Liver (tissue), 9 donors: Measurements from ENCODE around the gene NCK2. TPM values are rescaled to one million over a fixed set of nuclear protein-coding genes. Genes with fewer than 3 reads are reported as not detected.

Experiments used
- DNase-seq: peaks from one replicate; pipeline ENCODE4 v3.0.0-alpha.2; 2017; ENCODE audit warnings: low spot score
- H3K27ac ChIP-seq, 2 donors: one replicate each; pipeline ENCODE4 v1.7.0; 2013; ENCODE audit warnings: inconsistent platforms in 2 of 2, low read length in 2 of 2, control low read depth in 1 of 2, low read depth in 1 of 2, mild to moderate bottlenecking in 1 of 2
- H3K27me3 ChIP-seq, 4 donors: one replicate each; pipeline versions ENCODE4 v1.6.1 to v1.7.0; 2013; ENCODE audit warnings: low read length in 3 of 4, inconsistent platforms in 1 of 4, mild to moderate bottlenecking in 1 of 4, moderate library complexity in 1 of 4; ENCODE audit not compliant: control insufficient read depth in 4 of 4, insufficient read depth in 4 of 4
- H3K36me3 ChIP-seq, 4 donors: one replicate each; pipeline versions ENCODE4 v1.6.1 to v1.7.0; 2013; ENCODE audit warnings: low read length in 3 of 4, mild to moderate bottlenecking in 3 of 4, low read depth in 1 of 4, moderate library complexity in 1 of 4; ENCODE audit not compliant: control insufficient read depth in 4 of 4, insufficient read depth in 3 of 4
- H3K4me1 ChIP-seq, 4 donors: one replicate each; pipeline versions ENCODE4 v1.6.1 to v1.7.0; 2013; ENCODE audit warnings: low read length in 3 of 4, mild to moderate bottlenecking in 3 of 4, moderate library complexity in 1 of 4; ENCODE audit not compliant: control insufficient read depth in 4 of 4, insufficient read depth in 4 of 4
- H3K4me3 ChIP-seq, 3 donors: one replicate each; pipeline versions ENCODE4 v1.6.1 to v1.7.0; 2013; ENCODE audit warnings: low read length in 3 of 3, control low read depth in 1 of 3, low read depth in 1 of 3, mild to moderate bottlenecking in 1 of 3
- H3K9ac ChIP-seq, 2 donors: one replicate each; pipeline ENCODE4 v1.7.0; 2013; ENCODE audit warnings: low read length in 2 of 2, mild to moderate bottlenecking in 2 of 2, moderate library complexity in 2 of 2, control low read depth in 1 of 2, low read depth in 1 of 2
- H3K9me3 ChIP-seq, 4 donors: one replicate each; pipeline versions ENCODE4 v1.6.1 to v1.7.0; 2013; ENCODE audit warnings: low read length in 3 of 4; ENCODE audit not compliant: control insufficient read depth in 4 of 4
- ATF3 ChIP-seq: IDR thresholded peaks from 2 replicates; pipeline ENCODE4 v1.6.1; 2016; ENCODE audit warnings: antibody characterized with exemption
- CTCF ChIP-seq: fragments of 150-350 bp; IDR thresholded peaks from 2 replicates; pipeline ENCODE4 v1.5.1; 2017; ENCODE audit warnings: improper control_type of control experiment, low read depth, low read length; ENCODE audit not compliant: missing input control
- EGR1 ChIP-seq, 2 donors: IDR thresholded peaks; 2 replicates each; pipeline ENCODE4 v1.6.1; 2016 to 2018; ENCODE audit warnings: antibody characterized with exemption in 2 of 2, low read depth in 2 of 2
- FOXA2 ChIP-seq: IDR thresholded peaks from 2 replicates; pipeline ENCODE4 v1.6.1; 2016; ENCODE audit warnings: antibody characterized with exemption
- HNF4A ChIP-seq, 2 donors: conservative IDR thresholded peaks; 2 replicates each; pipeline ENCODE4 v1.6.1; 2016; ENCODE audit warnings: antibody characterized with exemption in 2 of 2, mild to moderate bottlenecking in 2 of 2
- HNF4G ChIP-seq: IDR thresholded peaks from 2 replicates; pipeline ENCODE4 v1.6.1; 2016; ENCODE audit warnings: antibody characterized with exemption
- MAX ChIP-seq: IDR thresholded peaks from 2 replicates; pipeline ENCODE4 v1.6.1; 2016; ENCODE audit warnings: antibody characterized with exemption
- NR2F2 ChIP-seq: IDR thresholded peaks from 2 replicates; pipeline ENCODE4 v1.6.1; 2016; ENCODE audit warnings: antibody characterized with exemption
- RAD21 ChIP-seq, 2 donors: IDR thresholded peaks; 2 replicates each; pipeline ENCODE4 v1.6.1; 2016; ENCODE audit warnings: antibody characterized with exemption in 2 of 2, mild to moderate bottlenecking in 2 of 2
- REST ChIP-seq: IDR thresholded peaks from 2 replicates; pipeline ENCODE4 v1.6.1; 2016; ENCODE audit warnings: antibody characterized with exemption, mild to moderate bottlenecking
- SP1 ChIP-seq: IDR thresholded peaks from 2 replicates; pipeline ENCODE4 v1.6.1; 2018; ENCODE audit warnings: antibody characterized with exemption, mild to moderate bottlenecking
- ZBTB33 ChIP-seq: IDR thresholded peaks from 2 replicates; pipeline ENCODE4 v1.6.1; 2016; ENCODE audit warnings: antibody characterized with exemption
- WGBS: extraction: QIAGEN DNeasy Blood & Tissue Kit; methylation state at CpG from one replicate; pipeline ENCODE4 v1.1.7; 2013; 5-methylcytosine and 5-hydroxymethylcytosine counted together
- polyA plus RNA-seq, 2 donors: library from polyadenylated mRNA; stranded (reverse) in 1 of 2; unstranded in 1 of 2; fragments of 200-250 nt in 1 of 2; fragments of >200 nt in 1 of 2; fragmentation: Nextera tagmentation in 1 of 2; extraction: Ambion mirVana in 1 of 2; gene quantifications; one replicate each; pipeline versions ENCODE4 v1.2.1 to v1.2.3, GENCODE V29; 2013 to 2015
- total RNA-seq, 2 donors: library from RNA; depleted of rRNA; stranded (reverse); fragments of >200 nt; gene quantifications; one replicate each; pipeline ENCODE4 v1.2.3, GENCODE V29; 2014
- donor health status: healthy.
- donor health status: healthy.
- donor health status: healthy.
- donor health status: healthy.
- donor health status: healthy.

The NCK2 gene
- total and polyA plus RNA-seq, 4 donors, result 3.4 to 15.0 (median 10.7) TPM

- no peak for TF ChIP-seq REST
- no peak for TF ChIP-seq NR2F2
- no peak for TF ChIP-seq RAD21 (IDR thresholded peaks at IDR 0.05)
- TF ChIP-seq HNF4A (conservative IDR thresholded peaks at IDR 0.05), result no peak
- no peak for TF ChIP-seq MAX
Observed at GRCh38 chr2:105747254-105747894, 2.7 kb downstream of the NCK2 start (continued).

GRCh38 chr2:105747991-105748390 lies 3.3 kb downstream of the NCK2 start:
- Histone ChIP-seq H3K9ac (no peak overlapping the region), H3K27ac (no peak overlapping the region), H3K27me3 (no peaks in the 10 kb centered on the region), H3K9me3 (no peaks in the 10 kb centered on the region), H3K4me1 (peaks cover 0 to 22% (median 10%) of the 10 kb centered on the region in 4 donors), H3K4me3 (no peak overlapping the region), H3K36me3 (no peaks in the 10 kb centered on the region)
- TF ChIP-seq CTCF, result no peak
- no peak for TF ChIP-seq FOXA2
- no peak for TF ChIP-seq ZBTB33
- no peak for TF ChIP-seq HNF4A (conservative IDR thresholded peaks at IDR 0.05)
- TF ChIP-seq REST, result no peak
- no peak for TF ChIP-seq RAD21 (IDR thresholded peaks at IDR 0.05)
- no peak for TF ChIP-seq HNF4G
- no peak for TF ChIP-seq EGR1 (IDR thresholded peaks at IDR 0.05; ENCODE audit: low read depth in 2 of 2)
- no peak for TF ChIP-seq SP1
- no peak for TF ChIP-seq ATF3
- no peak for TF ChIP-seq MAX
- 75% methylated on average over 4 of the region's 4 CpGs for WGBS
- no peak for DNase-seq
